ENCODE measurements around the gene TEP1.
"Not testable (repeated sequence)": the region's sequence is repeated elsewhere in the genome, so short reads cannot be mapped to it uniquely, and the experiment has no call there.

The TEP1 gene

DNA sequence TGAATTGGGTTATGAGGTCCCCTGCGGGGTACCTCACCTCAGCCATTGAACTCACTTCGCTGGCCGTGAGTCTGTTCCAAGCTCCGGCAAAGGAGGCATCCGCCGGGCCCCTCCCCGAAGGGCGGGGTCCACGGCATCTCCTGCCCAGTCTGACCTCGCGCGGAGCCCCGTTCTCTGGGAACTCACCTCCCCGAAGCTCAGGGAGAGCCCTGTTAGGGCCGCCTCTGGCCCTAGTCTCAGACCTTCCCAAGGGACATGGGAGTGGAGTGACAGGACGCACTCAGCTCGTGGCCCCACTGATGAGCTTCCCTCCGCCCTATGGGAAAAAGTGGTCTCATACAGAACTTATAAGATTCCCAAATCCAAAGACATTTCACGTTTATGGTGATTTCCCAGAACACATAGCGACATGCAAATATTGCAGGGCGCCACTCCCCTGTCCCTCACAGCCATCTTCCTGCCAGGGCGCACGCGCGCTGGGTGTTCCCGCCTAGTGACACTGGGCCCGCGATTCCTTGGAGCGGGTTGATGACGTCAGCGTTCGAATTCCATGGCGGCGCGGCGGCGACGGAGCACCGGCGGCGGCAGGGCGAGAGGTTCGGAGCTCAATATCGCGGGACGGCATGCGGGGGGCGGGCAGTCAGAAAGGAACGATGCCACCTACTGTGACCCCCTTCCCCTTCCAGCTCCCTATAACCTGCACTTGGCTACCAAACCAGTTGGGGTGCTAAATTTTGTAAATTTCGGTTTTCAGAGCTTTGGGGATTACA is 70.0 kb downstream of the TEP1 start, which contains the start of gene PARP2:
PARP2 (plus strand) TSS at position 544 of the 770 bp plus-strand sequence; CDS start at position 551, 7 bp downstream.
- DNase-seq (ENCODE audit: extremely low read depth, insufficient read length), result peak; percentile 99
- TF ChIP-seq, protein P1, sequence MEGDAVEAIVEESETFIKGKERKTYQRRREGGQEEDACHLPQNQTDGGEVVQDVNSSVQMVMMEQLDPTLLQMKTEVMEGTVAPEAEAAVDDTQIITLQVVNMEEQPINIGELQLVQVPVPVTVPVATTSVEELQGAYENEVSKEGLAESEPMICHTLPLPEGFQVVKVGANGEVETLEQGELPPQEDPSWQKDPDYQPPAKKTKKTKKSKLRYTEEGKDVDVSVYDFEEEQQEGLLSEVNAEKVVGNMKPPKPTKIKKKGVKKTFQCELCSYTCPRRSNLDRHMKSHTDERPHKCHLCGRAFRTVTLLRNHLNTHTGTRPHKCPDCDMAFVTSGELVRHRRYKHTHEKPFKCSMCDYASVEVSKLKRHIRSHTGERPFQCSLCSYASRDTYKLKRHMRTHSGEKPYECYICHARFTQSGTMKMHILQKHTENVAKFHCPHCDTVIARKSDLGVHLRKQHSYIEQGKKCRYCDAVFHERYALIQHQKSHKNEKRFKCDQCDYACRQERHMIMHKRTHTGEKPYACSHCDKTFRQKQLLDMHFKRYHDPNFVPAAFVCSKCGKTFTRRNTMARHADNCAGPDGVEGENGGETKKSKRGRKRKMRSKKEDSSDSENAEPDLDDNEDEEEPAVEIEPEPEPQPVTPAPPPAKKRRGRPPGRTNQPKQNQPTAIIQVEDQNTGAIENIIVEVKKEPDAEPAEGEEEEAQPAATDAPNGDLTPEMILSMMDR (IDR thresholded peaks at IDR 0.05; ENCODE audit: insufficient read depth, low read length, poor library complexity, severe bottlenecking), result no peak
- no peaks in the 10 kb centered on the region for H3K27me3 ChIP-seq (replicated peaks; ENCODE audit: control insufficient read depth, insufficient read depth, low read length)
- peak within 1 kb of the TSS; percentile 92 for H3K4me3 ChIP-seq (replicated peaks; ENCODE audit: low read depth, low read length)
- no peaks in the 10 kb centered on the region; the same call in none of the 2 replicates for H3K36me3 ChIP-seq (ENCODE audit: control insufficient read depth, insufficient read depth, low read length)

DNA sequence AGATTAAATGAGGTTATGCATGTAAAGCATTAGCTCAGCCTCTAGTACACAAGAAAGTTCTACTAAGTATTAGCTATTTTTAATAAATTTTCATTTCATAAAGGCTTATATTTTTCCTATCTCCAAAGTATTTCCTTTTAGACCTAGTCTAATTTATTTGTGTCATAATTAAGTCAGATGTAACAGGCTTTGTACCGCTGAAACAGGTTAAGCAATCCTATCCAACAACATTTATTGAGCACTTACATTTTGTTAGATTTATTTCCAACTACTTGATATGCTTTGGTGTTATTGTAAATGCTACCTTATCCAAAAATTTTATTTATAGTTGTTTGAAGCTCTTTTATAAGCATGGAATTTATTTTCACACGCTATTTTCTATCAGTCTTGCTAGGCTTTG is 71.7 kb downstream of the TEP1 start:
- Histone ChIP-seq H3K4me3 (replicated peaks; ENCODE audit: low read depth, low read length) (no peak overlapping the region), H3K27me3 (replicated peaks; ENCODE audit: control insufficient read depth, insufficient read depth, low read length) (no peaks in the 10 kb centered on the region), H3K36me3 (ENCODE audit: control insufficient read depth, insufficient read depth, low read length) (no peaks in the 10 kb centered on the region; the same call in 1 of the 2 replicates)
- no peak for DNase-seq (ENCODE audit: extremely low read depth, insufficient read length)
- TF ChIP-seq, protein P1 (IDR thresholded peaks at IDR 0.05; ENCODE audit: insufficient read depth, low read length, poor library complexity, severe bottlenecking), result no peak

DNA sequence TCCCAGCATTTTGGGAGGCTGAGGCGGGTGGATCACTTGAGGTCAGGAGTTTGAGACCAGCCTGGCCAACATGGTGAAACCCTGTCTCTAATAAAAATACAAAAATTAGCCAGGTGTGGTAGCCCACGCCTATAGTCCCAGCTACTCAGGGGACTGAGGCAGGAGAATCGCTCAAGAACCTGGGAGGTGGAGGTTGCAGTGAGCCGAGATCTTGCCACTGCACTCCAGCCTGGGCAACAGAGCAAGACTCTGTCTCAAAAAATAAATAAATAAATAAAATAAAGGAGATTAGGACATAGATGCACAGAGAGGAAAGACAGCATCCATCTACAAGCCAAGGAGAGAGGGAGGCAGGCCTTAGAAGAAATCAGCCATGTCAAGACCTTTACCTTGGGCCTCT is 72.3 kb downstream of the TEP1 start:
- not testable (repeated sequence) for H3K27me3 ChIP-seq (replicated peaks; ENCODE audit: control insufficient read depth, insufficient read depth, low read length); H3K36me3 ChIP-seq (ENCODE audit: control insufficient read depth, insufficient read depth, low read length); DNase-seq (ENCODE audit: extremely low read depth, insufficient read length); H3K4me3 ChIP-seq (replicated peaks; ENCODE audit: low read depth, low read length)

DNA sequence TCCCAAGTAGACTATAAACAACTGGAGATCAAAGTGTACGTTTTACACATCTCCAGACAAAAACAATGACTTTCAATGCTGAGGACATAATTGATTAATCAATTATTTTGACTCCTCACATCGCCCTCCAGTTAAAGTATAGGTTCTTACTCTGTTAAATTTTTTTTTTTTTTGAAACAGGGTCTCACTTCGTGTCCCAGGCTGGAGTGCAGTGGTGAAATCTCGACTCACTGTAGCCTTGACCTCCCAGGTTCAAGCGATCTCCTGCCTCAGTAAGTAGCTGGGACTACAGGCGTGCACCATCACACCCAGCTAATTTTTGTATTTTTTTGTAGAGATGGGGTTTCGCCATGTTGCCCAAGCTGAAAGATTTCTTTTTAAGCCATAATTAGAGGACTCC is 79.3 kb downstream of the TEP1 start:
- no peaks in the 10 kb centered on the region for H3K36me3 ChIP-seq (ENCODE audit: control insufficient read depth, insufficient read depth, low read length)
- H3K27me3 ChIP-seq (replicated peaks; ENCODE audit: control insufficient read depth, insufficient read depth, low read length), result no peaks in the 10 kb centered on the region
- no peak overlapping the region for H3K4me3 ChIP-seq (replicated peaks; ENCODE audit: low read depth, low read length)
- TF ChIP-seq, protein P1 (IDR thresholded peaks at IDR 0.05; ENCODE audit: insufficient read depth, low read length, poor library complexity, severe bottlenecking), result no peak
- no peak for DNase-seq (ENCODE audit: extremely low read depth, insufficient read length)

DNA sequence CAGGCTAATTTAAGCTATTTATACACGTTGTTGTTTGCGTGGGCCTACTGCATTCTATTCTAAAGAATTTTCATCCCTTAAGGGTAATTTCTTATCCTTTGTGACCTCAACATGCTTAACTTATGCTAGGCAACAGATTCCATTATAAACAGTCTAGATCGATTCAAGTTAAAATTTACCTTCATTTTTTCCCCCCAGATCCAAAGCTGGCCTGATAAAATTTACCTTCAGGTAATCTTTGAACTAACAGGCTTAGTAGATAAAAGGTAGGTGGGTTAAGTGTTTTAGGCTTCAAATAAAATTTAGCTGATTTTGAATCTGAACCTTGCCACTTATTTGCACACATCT is 79.8 kb downstream of the TEP1 start:
- Histone ChIP-seq H3K27me3 (replicated peaks; ENCODE audit: control insufficient read depth, insufficient read depth, low read length) (no peaks in the 10 kb centered on the region), H3K36me3 (ENCODE audit: control insufficient read depth, insufficient read depth, low read length) (peaks cover 2% of the 10 kb centered on the region; the same call in 1 of the 2 replicates), H3K4me3 (replicated peaks; ENCODE audit: low read depth, low read length) (peak overlapping the region; percentile 90)
- DNase-seq (ENCODE audit: extremely low read depth, insufficient read length), result no peak
- TF ChIP-seq, protein P1 (IDR thresholded peaks at IDR 0.05; ENCODE audit: insufficient read depth, low read length, poor library complexity, severe bottlenecking), result no peak

DNA sequence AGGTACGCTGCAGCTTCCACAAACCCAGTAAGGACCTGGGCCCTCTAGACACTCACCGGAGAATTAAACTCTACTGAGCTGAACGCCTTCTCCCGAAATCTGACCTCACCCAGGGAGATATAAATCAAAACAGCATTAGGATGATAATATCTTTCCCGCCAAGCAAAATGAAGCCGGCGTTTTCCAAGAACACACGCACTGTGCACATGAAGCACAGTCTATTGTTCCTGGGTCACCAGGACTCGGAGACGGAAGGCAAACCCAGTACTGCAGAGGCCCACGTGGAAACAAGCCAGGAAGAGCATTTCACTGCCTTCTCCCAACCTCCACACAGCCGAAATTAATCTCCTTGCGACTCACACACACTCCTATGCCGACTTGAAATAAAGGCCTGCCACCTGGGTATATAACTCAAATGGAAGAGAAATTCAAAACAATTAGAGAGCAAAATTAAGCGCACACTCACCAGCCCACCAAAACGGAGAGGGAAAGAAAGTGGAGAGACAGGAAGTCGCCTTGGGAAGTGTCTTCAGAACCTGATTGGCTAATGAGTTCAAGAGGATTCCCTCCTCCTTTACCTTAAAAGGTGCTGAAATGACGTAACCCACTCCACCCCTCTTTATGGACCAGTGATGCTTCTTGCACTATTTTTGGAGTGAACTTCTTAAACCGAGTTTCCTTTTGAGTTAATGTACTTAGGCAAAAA is 80.4 kb downstream of the TEP1 start, which contains the start of gene CCNB1IP1:
CCNB1IP1 (minus strand) TSS at position 492 of the 706 bp plus-strand sequence. CDS start 16,756 bp downstream, outside the sequence.
- peaks cover 2% of the 10 kb centered on the region; the same call in 1 of the 2 replicates for H3K36me3 ChIP-seq (ENCODE audit: control insufficient read depth, insufficient read depth, low read length)
- no peaks in the 10 kb centered on the region for H3K27me3 ChIP-seq (replicated peaks; ENCODE audit: control insufficient read depth, insufficient read depth, low read length)
- TF ChIP-seq, protein P1 (IDR thresholded peaks at IDR 0.05; ENCODE audit: insufficient read depth, low read length, poor library complexity, severe bottlenecking), result no peak
- peak within 1 kb of the TSS; percentile 90 for H3K4me3 ChIP-seq (replicated peaks; ENCODE audit: low read depth, low read length)
- peak; percentile 76 for DNase-seq (ENCODE audit: extremely low read depth, insufficient read length)
